ENCODE measurements around the gene PCDHGA2.
"Not testable (repeated sequence)": the region's sequence is repeated elsewhere in the genome, so short reads cannot be mapped to it uniquely, and the experiment has no call there.

PCDHGA2 gene

GRCh38 chr5:141338538-141339306 lies at the start of gene PCDHGA2:
PCDHGA2 (plus strand) TSS chr5:141338760.
- no peak for DNase-seq (ENCODE audit: low read depth in 1 of 2, low spot score in 1 of 2)

GRCh38 chr5:141298376-141298775 lies 40.2 kb upstream of the PCDHGA2 start:
- no peak for DNase-seq (ENCODE audit: low read depth in 1 of 2, low spot score in 1 of 2)

GRCh38 chr5:141303756-141304155 lies 34.8 kb upstream of the PCDHGA2 start, which contains the start of gene SLC25A2:
SLC25A2 (minus strand) TSS chr5:141304049; CDS start chr5:141303865, 184 bp downstream.
- no peak for DNase-seq (ENCODE audit: low read depth in 1 of 2, low spot score in 1 of 2)

- DNase-seq (ENCODE audit: low read depth in 1 of 2, low spot score in 1 of 2), result no peak
These were observed 31.9 kb upstream of the PCDHGA2 start for GRCh38 chr5:141306630-141307029.

- DNase-seq (ENCODE audit: low read depth in 1 of 2, low spot score in 1 of 2), result no peak
These were observed 24.8 kb upstream of the PCDHGA2 start for GRCh38 chr5:141313711-141314110.

GRCh38 chr5:141316963-141317362 lies 21.6 kb upstream of the PCDHGA2 start:
- DNase-seq (ENCODE audit: low read depth in 1 of 2, low spot score in 1 of 2), result not testable (repeated sequence)

GRCh38 chr5:141319202-141319601 lies 19.4 kb upstream of the PCDHGA2 start:
- DNase-seq (ENCODE audit: low read depth in 1 of 2, low spot score in 1 of 2), result no peak

GRCh38 chr5:141319699-141320098 lies 18.9 kb upstream of the PCDHGA2 start:
- DNase-seq (ENCODE audit: low read depth in 1 of 2, low spot score in 1 of 2), result no peak

GRCh38 chr5:141320225-141321169 lies 18.1 kb upstream of the PCDHGA2 start, which contains the start of gene TAF7:
TAF7 (minus strand) TSS chr5:141320784; CDS start chr5:141320044, 740 bp downstream.
- peak; percentile 80 to 89 for DNase-seq (ENCODE audit: low read depth in 1 of 2, low spot score in 1 of 2)

GRCh38 chr5:141322261-141322660 lies 16.3 kb upstream of the PCDHGA2 start:
- DNase-seq (ENCODE audit: low read depth in 1 of 2, low spot score in 1 of 2), result no peak

GRCh38 chr5:141326088-141326854 lies 12.3 kb upstream of the PCDHGA2 start:
- peak; percentile 28 to 47 for DNase-seq (ENCODE audit: low read depth in 1 of 2, low spot score in 1 of 2)

- no peak for DNase-seq (ENCODE audit: low read depth in 1 of 2, low spot score in 1 of 2)
These were observed 10.3 kb upstream of the PCDHGA2 start for GRCh38 chr5:141328231-141328630.

GRCh38 chr5:141330299-141331080 lies 8.1 kb upstream of the PCDHGA2 start, which contains the start of gene PCDHGA1:
PCDHGA1 (plus strand) TSS chr5:141330514.
- DNase-seq (ENCODE audit: low read depth in 1 of 2, low spot score in 1 of 2), result no peak

- DNase-seq (ENCODE audit: low read depth in 1 of 2, low spot score in 1 of 2), result not testable (repeated sequence)
These were observed 6.0 kb upstream of the PCDHGA2 start for GRCh38 chr5:141332571-141332970.

- not testable (repeated sequence) for DNase-seq (ENCODE audit: low read depth in 1 of 2, low spot score in 1 of 2)
These were observed 2.3 kb downstream of the PCDHGA2 start for GRCh38 chr5:141340781-141341354.

- DNase-seq (ENCODE audit: low read depth in 1 of 2, low spot score in 1 of 2), result no peak
These were observed 4.2 kb downstream of the PCDHGA2 start for GRCh38 chr5:141342773-141343172.

GRCh38 chr5:141343242-141343952 lies 4.8 kb downstream of the PCDHGA2 start, which contains the start of gene PCDHGA3:
PCDHGA3 (plus strand) TSS chr5:141343829; CDS start chr5:141344034, 205 bp downstream.
- no peak for DNase-seq (ENCODE audit: low read depth in 1 of 2, low spot score in 1 of 2)

GRCh38 chr5:141343953-141344463 lies 5.4 kb downstream of the PCDHGA2 start:
- no peak for DNase-seq (ENCODE audit: low read depth in 1 of 2, low spot score in 1 of 2)

- no peak for DNase-seq (ENCODE audit: low read depth in 1 of 2, low spot score in 1 of 2)
These were observed 6.8 kb downstream of the PCDHGA2 start for GRCh38 chr5:141345327-141345726.
